Gastrocnemius medialis (tissue), 4 donors: Measurements from ENCODE around the gene NDUFA8. TPM values are rescaled to one million over a fixed set of nuclear protein-coding genes. Genes with fewer than 3 reads are reported as not detected.

ENCODE experiments used
- ATAC-seq, 2 donors: fragments of 150-250 bp; one replicate each; pipeline ENCODE4 v1.9.1; 2016
- DNase-seq, 2 donors: peaks; one replicate each; pipeline ENCODE4 v3.0.0-alpha.2; 2019
- H3K27ac ChIP-seq, 4 donors: fragments of 200-600 bp; sonication (generic); 1 replicate in 1 of 4; 2 replicates in 3 of 4; pipeline ENCODE4 v1.5.1; 2016 to 2018; ENCODE audit warnings: mild to moderate bottlenecking in 2 of 4, moderate library complexity in 1 of 4
- H3K27me3 ChIP-seq, 3 donors: fragments of 200-600 bp; sonication (generic) in 2 of 3; 1 replicate in 1 of 3; 2 replicates in 2 of 3; pipeline versions ENCODE4 v1.5.1 to v1.6.0; 2016 to 2019; ENCODE audit warnings: mild to moderate bottlenecking in 1 of 3, moderate library complexity in 1 of 3
- H3K36me3 ChIP-seq, 2 donors: fragments of 200-600 bp; sonication (generic) in 1 of 2; one replicate each; pipeline ENCODE4 v1.5.1; 2017 to 2018
- H3K4me1 ChIP-seq, 2 donors: fragments of 200-600 bp; sonication (generic) in 1 of 2; one replicate each; pipeline ENCODE4 v1.5.1; 2016 to 2017; ENCODE audit warnings: mild to moderate bottlenecking in 2 of 2
- H3K4me3 ChIP-seq, 4 donors: fragments of 200-600 bp; sonication (generic) in 3 of 4; 1 replicate in 1 of 4; 2 replicates in 3 of 4; pipeline ENCODE4 v1.5.1; 2016 to 2019; ENCODE audit warnings: mild to moderate bottlenecking in 2 of 4
- H3K9me3 ChIP-seq, 3 donors: fragments of 200-600 bp; sonication (generic) in 2 of 3; 1 replicate in 1 of 3; 2 replicates in 2 of 3; pipeline ENCODE4 v1.5.1; 2016 to 2019
- CTCF ChIP-seq, 5 experiments: fragments of 450-650 bp in 3 of 5; fragments of 200-600 bp in 2 of 5; sonication (generic) in 2 of 5; IDR thresholded peaks in 4 of 5; conservative IDR thresholded peaks in 1 of 5; 1 replicate in 4 of 5; 2 replicates in 1 of 5; pipeline ENCODE4 v1.5.1; 2016 to 2019; ENCODE audit warnings: antibody characterized with exemption in 5 of 5, mild to moderate bottlenecking in 3 of 5, moderate library complexity in 3 of 5
- POLR2A ChIP-seq, 2 donors: fragments of 450-650 bp; IDR thresholded peaks; one replicate each; pipeline ENCODE4 v1.6.1; 2017; ENCODE audit warnings: antibody characterized with exemption in 2 of 2, mild to moderate bottlenecking in 2 of 2, moderate library complexity in 2 of 2
- in situ Hi-C, 4 donors: fragments of 200-750 bp; cut with MboI; loops; one replicate each; pipeline versions ENCODE4 v1.15.0 to v1.8.0; 2017; ENCODE audit warnings: low sequenced_read_pairs in 4 of 4
- intact Hi-C: fragments of 100-400 bp; cut with DNase I; formaldehyde crosslinking; loops from one replicate; pipeline ENCODE4 v1.15.1; 2023; ENCODE audit warnings: low total_unique reads
- total RNA-seq, 4 donors: library from RNA; depleted of rRNA; stranded (reverse); fragments of >200 nt; gene quantifications; one replicate each; pipeline versions ENCODE4 v1.1.0 to v1.2.3, GENCODE V29; 2016

Gene NDUFA8
- total RNA-seq, 4 donors from 2014 or later: 51.0 to 114 (median 92.8) TPM

GRCh38 chr9:122126331-122127261 is 33.0 kb downstream of the NDUFA8 start:
- H3K4me1 ChIP-seq: peaks cover 0 to 13% of the 10 kb centered on the region in 2 donors
- no peaks in the 10 kb centered on the region for H3K9me3 ChIP-seq
- intact Hi-C loops: loop anchor here (10.0 kb wide), 4 partner anchors 88 to 688 kb away; partner anchors contain the start of genes MRRF and RBM18
- peaks cover 9 to 18% (median 14%) of the 10 kb centered on the region in 3 donors for H3K27me3 ChIP-seq
- peak overlapping the region in 3 of 4 donors; percentile 9 to 31 (median 15) for H3K4me3 ChIP-seq
- H3K27ac ChIP-seq: no peak overlapping the region
- H3K36me3 ChIP-seq: no peaks in the 10 kb centered on the region
- no peak for ATAC-seq
- TF ChIP-seq CTCF (IDR thresholded peaks at IDR 0.05 in 4 of 5, conservative IDR thresholded peaks at IDR 0.05 in 1 of 5) (no peak), POLR2A (IDR thresholded peaks at IDR 0.05) (no peak)
- DNase-seq: no peak
- in situ Hi-C loops: loop anchor here in 3 of 4 donors (10.0 to 25.0 kb wide), 3 partner anchors 228 to 688 kb away; partner anchors contain the start of gene OR1K1 (in 1 of the 3)

DNA sequence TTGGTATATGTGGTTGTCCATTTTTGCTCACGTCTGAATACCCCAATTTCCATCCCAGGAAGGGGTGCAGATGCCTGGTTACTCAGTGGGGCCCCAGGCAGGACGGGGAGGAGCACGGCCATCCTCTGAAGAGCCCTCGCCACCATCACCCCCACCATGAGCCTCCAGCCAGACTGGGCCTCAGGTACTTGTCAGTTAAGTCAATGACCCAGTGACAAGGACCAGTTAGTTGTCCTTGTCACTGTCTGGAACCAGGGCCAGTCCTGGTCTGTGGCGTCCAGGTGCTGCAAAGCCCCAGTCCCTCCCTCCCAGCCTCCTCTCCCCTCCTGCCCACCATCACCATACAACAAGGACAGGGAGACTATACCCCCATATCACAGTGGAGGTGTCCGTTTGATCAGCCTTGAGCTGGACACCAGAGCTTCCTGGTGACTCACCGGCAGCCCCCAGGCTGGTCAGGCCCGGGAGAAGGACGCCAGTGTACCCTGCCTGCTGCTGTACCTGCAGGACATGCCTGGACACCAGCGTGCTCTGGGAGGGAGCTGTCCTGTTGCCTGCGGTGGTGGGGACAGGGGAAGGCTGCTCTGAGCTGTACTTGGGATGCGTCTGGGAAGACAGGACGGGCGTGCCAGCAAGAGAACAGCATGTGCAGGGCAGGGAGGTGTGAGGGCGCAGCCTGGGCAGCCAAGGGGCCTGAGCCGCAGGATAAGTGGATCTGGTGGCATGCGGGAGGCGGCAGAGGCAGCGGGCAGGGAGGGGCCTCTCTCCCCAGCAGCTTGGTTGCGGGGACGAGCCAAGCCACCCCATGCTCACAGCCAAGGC is 33.9 kb downstream of the NDUFA8 start:
- ATAC-seq (peak in 1 of 2 donors; percentile 2), DNase-seq (no peak)
- peaks cover 0 to 8% of the 10 kb centered on the region in 2 donors for H3K4me1 ChIP-seq
- TF ChIP-seq CTCF (IDR thresholded peaks at IDR 0.05 in 4 of 5, conservative IDR thresholded peaks at IDR 0.05 in 1 of 5): peak in 2 of 5 experiments; percentile 7 to 39
- TF ChIP-seq POLR2A (IDR thresholded peaks at IDR 0.05): no peak
- no peaks in the 10 kb centered on the region for H3K36me3 ChIP-seq
- in situ Hi-C loops: loop anchor here in 3 of 4 donors (10.0 to 25.0 kb wide), 3 partner anchors 229 to 689 kb away; partner anchors contain the start of gene OR1K1 (in 1 of the 3)
- H3K27me3 ChIP-seq: peaks cover 9 to 18% (median 14%) of the 10 kb centered on the region in 3 donors
- intact Hi-C loops: loop anchor here (1.0 to 10.0 kb wide), 5 partner anchors 89 to 689 kb away; partner anchors contain the start of genes MRRF and RBM18
- H3K4me3 ChIP-seq: no peak overlapping the region
- H3K27ac ChIP-seq: no peak overlapping the region
- H3K9me3 ChIP-seq: no peaks in the 10 kb centered on the region

- Histone ChIP-seq H3K27me3 (peaks cover 9 to 18% (median 14%) of the 10 kb centered on the region in 3 donors), H3K4me1 (peaks cover 0 to 8% of the 10 kb centered on the region in 2 donors), H3K27ac (no peak overlapping the region), H3K9me3 (no peaks in the 10 kb centered on the region), H3K36me3 (no peaks in the 10 kb centered on the region), H3K4me3 (no peak overlapping the region)
- TF ChIP-seq POLR2A (IDR thresholded peaks at IDR 0.05) (no peak), CTCF (IDR thresholded peaks at IDR 0.05 in 4 of 5, conservative IDR thresholded peaks at IDR 0.05 in 1 of 5) (peak; percentile 92 to 97 (median 96))
- peak; percentile 58 to 65 for DNase-seq
- peak; percentile 79 to 81 for ATAC-seq
- in situ Hi-C loops (loop anchor here in 3 of 4 donors (10.0 to 25.0 kb wide), 3 partner anchors 230 to 690 kb away; partner anchors contain the start of gene OR1K1 (in 1 of the 3)), intact Hi-C loops (loop anchor here (1.0 to 10.0 kb wide), 5 partner anchors 90 to 690 kb away; partner anchors contain the start of genes MRRF and RBM18)
Measured at GRCh38 chr9:122125158-122125508, 34.4 kb downstream of the NDUFA8 start.

DNA sequence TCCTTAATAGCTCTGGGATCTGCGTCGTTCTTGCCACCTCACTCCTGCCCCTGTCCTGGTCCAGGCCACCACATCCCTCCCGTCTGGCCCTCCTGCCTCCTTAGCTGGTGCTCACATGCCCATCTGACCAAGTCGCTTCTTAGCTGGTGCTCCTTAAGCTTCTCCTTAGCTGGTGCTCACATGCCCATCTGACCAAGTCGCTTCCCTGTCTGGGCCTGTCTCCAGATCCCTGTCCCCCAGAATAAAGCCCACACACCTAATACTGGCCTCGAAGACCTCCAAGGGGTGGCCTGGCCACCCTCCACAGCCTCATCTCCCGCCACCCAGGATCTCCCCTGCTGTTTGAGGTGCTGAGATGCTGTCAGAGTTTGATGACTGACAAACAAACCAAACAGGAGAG is 35.1 kb downstream of the NDUFA8 start:
- peaks cover 0 to 8% of the 10 kb centered on the region in 2 donors for H3K4me1 ChIP-seq
- TF ChIP-seq CTCF (IDR thresholded peaks at IDR 0.05 in 4 of 5, conservative IDR thresholded peaks at IDR 0.05 in 1 of 5): no peak
- no peak for TF ChIP-seq POLR2A (IDR thresholded peaks at IDR 0.05)
- DNase-seq (no peak), ATAC-seq (no peak)
- peaks cover 9 to 18% (median 14%) of the 10 kb centered on the region in 3 donors for H3K27me3 ChIP-seq
- H3K4me3 ChIP-seq: no peak overlapping the region
- in situ Hi-C loops: loop anchor here (5.0 to 25.0 kb wide), 5 partner anchors 228 to 690 kb away; partner anchors contain the start of gene OR1K1 (in 2 of the 4)
- no peak overlapping the region for H3K27ac ChIP-seq
- no peaks in the 10 kb centered on the region for H3K36me3 ChIP-seq
- no peaks in the 10 kb centered on the region for H3K9me3 ChIP-seq
- intact Hi-C loops: loop anchor here (10.0 kb wide), 4 partner anchors 90 to 690 kb away; partner anchors contain the start of genes MRRF and RBM18
